ENCODE results near the gene C1orf198.

C1orf198 gene

GRCh38 chr1:230883967-230884366 lies 15.6 kb upstream of the C1orf198 start:
- Histone ChIP-seq H4K20me1 (ENCODE audit: insufficient read depth, low read length) (no peaks in the 10 kb centered on the region), H3K4me2 (ENCODE audit: low read length) (no peak overlapping the region), H2AFZ (ENCODE audit: low read depth, low read length) (no peak overlapping the region), H3K4me1 (ENCODE audit: low read length) (no peaks in the 10 kb centered on the region), H3K79me2 (ENCODE audit: low read length) (no peaks in the 10 kb centered on the region), H3K27me3 (ENCODE audit: low read depth, low read length) (peaks cover 21% of the 10 kb centered on the region), H3K9ac (ENCODE audit: low read length) (no peak overlapping the region), H3K4me3 (ENCODE audit: low read length) (no peak overlapping the region), H3K36me3 (replicated peaks; ENCODE audit: low read depth, low read length) (peaks cover 4% of the 10 kb centered on the region), H3K9me3 (ENCODE audit: insufficient read depth, low read length) (peaks cover 6% of the 10 kb centered on the region), H3K27ac (ENCODE audit: low read length) (no peak overlapping the region)
- TF ChIP-seq EZH2phosphoT487 (IDR thresholded peaks at IDR 0.05; ENCODE audit: low read depth): no peak
- TF ChIP-seq, protein P1, sequence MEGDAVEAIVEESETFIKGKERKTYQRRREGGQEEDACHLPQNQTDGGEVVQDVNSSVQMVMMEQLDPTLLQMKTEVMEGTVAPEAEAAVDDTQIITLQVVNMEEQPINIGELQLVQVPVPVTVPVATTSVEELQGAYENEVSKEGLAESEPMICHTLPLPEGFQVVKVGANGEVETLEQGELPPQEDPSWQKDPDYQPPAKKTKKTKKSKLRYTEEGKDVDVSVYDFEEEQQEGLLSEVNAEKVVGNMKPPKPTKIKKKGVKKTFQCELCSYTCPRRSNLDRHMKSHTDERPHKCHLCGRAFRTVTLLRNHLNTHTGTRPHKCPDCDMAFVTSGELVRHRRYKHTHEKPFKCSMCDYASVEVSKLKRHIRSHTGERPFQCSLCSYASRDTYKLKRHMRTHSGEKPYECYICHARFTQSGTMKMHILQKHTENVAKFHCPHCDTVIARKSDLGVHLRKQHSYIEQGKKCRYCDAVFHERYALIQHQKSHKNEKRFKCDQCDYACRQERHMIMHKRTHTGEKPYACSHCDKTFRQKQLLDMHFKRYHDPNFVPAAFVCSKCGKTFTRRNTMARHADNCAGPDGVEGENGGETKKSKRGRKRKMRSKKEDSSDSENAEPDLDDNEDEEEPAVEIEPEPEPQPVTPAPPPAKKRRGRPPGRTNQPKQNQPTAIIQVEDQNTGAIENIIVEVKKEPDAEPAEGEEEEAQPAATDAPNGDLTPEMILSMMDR (IDR thresholded peaks at IDR 0.05; ENCODE audit: low read depth, low read length): no peak

DNA sequence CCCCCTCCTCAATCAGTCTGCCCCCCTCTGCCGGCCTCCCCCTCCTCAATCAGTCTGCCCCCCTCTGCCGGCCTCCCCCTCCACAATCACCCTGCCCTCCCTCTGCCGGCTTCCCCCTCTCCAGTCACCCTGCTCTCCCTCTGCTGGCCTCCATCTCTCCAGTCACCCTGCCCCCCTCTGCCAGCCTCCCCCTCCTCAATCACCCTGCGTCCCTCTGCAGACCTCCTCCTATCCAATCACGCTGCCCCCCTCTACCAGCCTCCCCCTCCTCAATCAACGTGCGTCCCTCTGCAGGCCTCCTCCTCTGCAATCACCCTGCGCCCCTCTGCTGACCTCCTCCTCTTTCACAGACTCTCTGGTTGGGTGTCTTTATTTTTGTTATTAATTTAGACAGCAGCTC lies 11.5 kb upstream of the C1orf198 start:
- Histone ChIP-seq H3K4me3 (ENCODE audit: low read length) (no peak overlapping the region), H3K27me3 (ENCODE audit: low read depth, low read length) (peaks cover 39% of the 10 kb centered on the region), H3K79me2 (ENCODE audit: low read length) (no peaks in the 10 kb centered on the region), H4K20me1 (ENCODE audit: insufficient read depth, low read length) (no peaks in the 10 kb centered on the region), H3K4me1 (ENCODE audit: low read length) (no peaks in the 10 kb centered on the region), H3K36me3 (replicated peaks; ENCODE audit: low read depth, low read length) (peaks cover under 1% of the 10 kb centered on the region), H3K9ac (ENCODE audit: low read length) (no peak overlapping the region), H3K4me2 (ENCODE audit: low read length) (no peak overlapping the region), H3K27ac (ENCODE audit: low read length) (no peak overlapping the region), H2AFZ (ENCODE audit: low read depth, low read length) (no peak overlapping the region), H3K9me3 (ENCODE audit: insufficient read depth, low read length) (peaks cover 2% of the 10 kb centered on the region)
- TF ChIP-seq EZH2phosphoT487 (IDR thresholded peaks at IDR 0.05; ENCODE audit: low read depth): no peak
- TF ChIP-seq, protein P1 (IDR thresholded peaks at IDR 0.05; ENCODE audit: low read depth, low read length): no peak

- H4K20me1 ChIP-seq (ENCODE audit: insufficient read depth, low read length): no peaks in the 10 kb centered on the region
- H3K4me1 ChIP-seq (ENCODE audit: low read length): no peaks in the 10 kb centered on the region
- H2AFZ ChIP-seq (ENCODE audit: low read depth, low read length): no peak overlapping the region
- no peak overlapping the region for H3K4me3 ChIP-seq (ENCODE audit: low read length)
- H3K27ac ChIP-seq (ENCODE audit: low read length): no peak overlapping the region
- H3K79me2 ChIP-seq (ENCODE audit: low read length): no peaks in the 10 kb centered on the region
- H3K9ac ChIP-seq (ENCODE audit: low read length): no peak overlapping the region
- H3K27me3 ChIP-seq (ENCODE audit: low read depth, low read length): peaks cover 39% of the 10 kb centered on the region
- H3K36me3 ChIP-seq (replicated peaks; ENCODE audit: low read depth, low read length): no peaks in the 10 kb centered on the region
- H3K9me3 ChIP-seq (ENCODE audit: insufficient read depth, low read length): no peaks in the 10 kb centered on the region
- no peak overlapping the region for H3K4me2 ChIP-seq (ENCODE audit: low read length)
- no peak for TF ChIP-seq EZH2phosphoT487 (IDR thresholded peaks at IDR 0.05; ENCODE audit: low read depth)
- TF ChIP-seq, protein P1 (IDR thresholded peaks at IDR 0.05; ENCODE audit: low read depth, low read length): no peak
These were observed 10.3 kb upstream of the C1orf198 start for GRCh38 chr1:230878591-230878990.

DNA sequence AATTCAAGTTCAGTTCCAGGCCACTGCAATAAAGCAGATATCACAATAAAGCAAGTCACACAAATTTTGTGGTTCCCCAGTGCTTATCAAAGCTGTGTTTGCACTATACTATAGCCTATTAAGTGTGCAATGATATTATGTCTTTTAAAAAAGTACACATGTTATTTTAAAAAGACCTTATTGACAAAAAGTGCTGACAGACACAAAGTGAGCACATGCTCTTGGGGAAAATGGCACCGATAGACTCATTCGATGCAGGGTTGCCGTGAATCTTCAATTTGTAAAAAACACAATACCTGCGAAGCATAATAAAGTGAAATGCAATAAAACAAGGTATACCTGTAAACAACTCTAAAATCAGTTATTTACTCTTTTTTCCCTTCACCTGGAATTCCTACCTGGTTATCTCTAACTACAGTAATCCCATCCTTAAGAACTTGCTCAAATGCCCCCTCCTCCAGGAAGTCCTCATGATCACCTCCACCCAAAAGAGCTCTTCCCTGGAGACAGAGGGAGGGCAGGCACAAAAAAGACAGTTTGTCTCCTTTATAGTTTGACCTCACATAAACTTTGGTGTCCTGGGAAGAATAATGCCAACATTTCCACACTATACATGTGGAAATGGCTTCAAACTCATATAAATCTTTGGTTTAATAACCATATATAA lies 9.7 kb upstream of the C1orf198 start:
- H3K27ac ChIP-seq (ENCODE audit: low read length): no peak overlapping the region
- H3K36me3 ChIP-seq (replicated peaks; ENCODE audit: low read depth, low read length): no peaks in the 10 kb centered on the region
- no peak overlapping the region for H3K4me2 ChIP-seq (ENCODE audit: low read length)
- H4K20me1 ChIP-seq (ENCODE audit: insufficient read depth, low read length): no peaks in the 10 kb centered on the region
- no peaks in the 10 kb centered on the region for H3K4me1 ChIP-seq (ENCODE audit: low read length)
- no peak overlapping the region for H3K9ac ChIP-seq (ENCODE audit: low read length)
- H2AFZ ChIP-seq (ENCODE audit: low read depth, low read length): no peak overlapping the region
- H3K9me3 ChIP-seq (ENCODE audit: insufficient read depth, low read length): no peaks in the 10 kb centered on the region
- no peak for TF ChIP-seq EZH2phosphoT487 (IDR thresholded peaks at IDR 0.05; ENCODE audit: low read depth)
- TF ChIP-seq, protein P1 (IDR thresholded peaks at IDR 0.05; ENCODE audit: low read depth, low read length): no peak
- no peak overlapping the region for H3K4me3 ChIP-seq (ENCODE audit: low read length)
- H3K27me3 ChIP-seq (ENCODE audit: low read depth, low read length): peaks cover 40% of the 10 kb centered on the region
- H3K79me2 ChIP-seq (ENCODE audit: low read length): no peaks in the 10 kb centered on the region
